GM20431 (cell line): ENCODE measurements around the gene HDAC5.
"Not testable (repeated sequence)": the region's sequence is repeated elsewhere in the genome, so short reads cannot be mapped to it uniquely, and the experiment has no call there.

Experiments
- in situ Hi-C: fragments of 300-500 bp; cut with MseI, MboI; formaldehyde crosslinking; loops from one replicate; pipeline ENCODE4 v1.15.0; 2020; ENCODE audit warnings: low sequenced_read_pairs; ENCODE audit not compliant: unreplicated experiment

HDAC5 gene

GRCh38 chr17:44134752-44135568 is 11.5 kb upstream of the HDAC5 start:
- in situ Hi-C loops: no loop called here

GRCh38 chr17:44133918-44134476 is 10.6 kb upstream of the HDAC5 start:
- in situ Hi-C loops: no loop called here

- in situ Hi-C loops: no loop called here
Measured at GRCh38 chr17:44132275-44132821, 8.9 kb upstream of the HDAC5 start.

GRCh38 chr17:44131372-44131771 is 7.9 kb upstream of the HDAC5 start:
- in situ Hi-C loops: not testable (repeated sequence)

- in situ Hi-C loops: no loop called here
Measured at GRCh38 chr17:44130693-44131349, 7.4 kb upstream of the HDAC5 start.

- in situ Hi-C loops: no loop called here
Measured at GRCh38 chr17:44128383-44128782, 4.9 kb upstream of the HDAC5 start.

GRCh38 chr17:44124118-44124438 is 637 bp upstream of the HDAC5 start:
- in situ Hi-C loops: no loop called here

- in situ Hi-C loops: no loop called here
Measured at GRCh38 chr17:44122816-44123355, 555 bp downstream of the HDAC5 start.

GRCh38 chr17:44121997-44122815 is 1.2 kb downstream of the HDAC5 start:
- in situ Hi-C loops: no loop called here

- in situ Hi-C loops: no loop called here
Measured at GRCh38 chr17:44120851-44121605, 2.4 kb downstream of the HDAC5 start.

- in situ Hi-C loops: not testable (repeated sequence)
Measured at GRCh38 chr17:44120281-44120680, 3.2 kb downstream of the HDAC5 start.

GRCh38 chr17:44119798-44120197 is 3.6 kb downstream of the HDAC5 start:
- in situ Hi-C loops: no loop called here

- in situ Hi-C loops: no loop called here
Measured at GRCh38 chr17:44119062-44119461, 4.4 kb downstream of the HDAC5 start.

GRCh38 chr17:44118427-44119050 is 4.9 kb downstream of the HDAC5 start:
- in situ Hi-C loops: no loop called here

GRCh38 chr17:44117351-44117750 is 6.1 kb downstream of the HDAC5 start:
- in situ Hi-C loops: no loop called here

- in situ Hi-C loops: no loop called here
Measured at GRCh38 chr17:44115585-44116415, 7.6 kb downstream of the HDAC5 start.

GRCh38 chr17:44113868-44114840 is 9.3 kb downstream of the HDAC5 start:
- in situ Hi-C loops: no loop called here
